H1 (cell line): ENCODE results near the gene MYBPC1. TPM values are rescaled to one million over a fixed set of nuclear protein-coding genes. Genes with fewer than 3 reads are reported as not detected.

Experiments
- EP300 ChIP-seq, 2 experiments: IDR thresholded peaks; 1 replicate in 1 of 2; 2 replicates in 1 of 2; pipeline ENCODE4 v1.6.1; 2011 to 2012; ENCODE audit warnings: low read depth in 2 of 2, low read length in 2 of 2, mild to moderate bottlenecking in 2 of 2, borderline replicate concordance in 1 of 2, inconsistent platforms in 1 of 2, moderate library complexity in 1 of 2
- HDAC6 ChIP-seq: IDR thresholded peaks from one replicate; pipeline ENCODE4 v1.7.1; 2012; ENCODE audit warnings: low read depth, mild to moderate bottlenecking, inconsistent platforms, low read length, moderate library complexity
- MAX ChIP-seq: IDR thresholded peaks from 2 replicates; pipeline ENCODE4 v1.6.1; 2012; ENCODE audit warnings: inconsistent platforms
- POU5F1 ChIP-seq: IDR thresholded peaks from 2 replicates; pipeline ENCODE4 v1.6.1; 2011; ENCODE audit warnings: low read depth, mild to moderate bottlenecking, low read length, moderate library complexity
- RNF2 ChIP-seq: fragments of 200-900, 300-1000 bp; sonication (generic); IDR thresholded peaks from 2 replicates; pipeline ENCODE4 v1.7.1; 2016; ENCODE audit warnings: borderline replicate concordance, low read depth, mild to moderate bottlenecking, antibody characterized with exemption, low read length; ENCODE audit not compliant: poor library complexity, severe bottlenecking; ENCODE audit errors: missing control alignments
- SP2 ChIP-seq: IDR thresholded peaks from 2 replicates; pipeline ENCODE4 v1.6.1; 2012; ENCODE audit warnings: mild to moderate bottlenecking, low read length, inconsistent platforms
- SRF ChIP-seq: IDR thresholded peaks from 2 replicates; pipeline ENCODE4 v1.6.1; 2011; ENCODE audit warnings: mild to moderate bottlenecking, low read depth, low read length, moderate library complexity
- ZNF274 ChIP-seq: IDR thresholded peaks from 2 replicates; pipeline ENCODE4 v1.7.0; 2012; ENCODE audit warnings: low read length, borderline replicate concordance; ENCODE audit errors: extremely low read depth
- polyA plus RNA-seq, 7 experiments: library from polyadenylated mRNA; depleted of rRNA in 3 of 7; stranded (reverse) in 5 of 7; unstranded in 2 of 7; fragments of >200 nt in 5 of 7; fragments of 200-250 nt in 2 of 7; gene quantifications; 1 replicate in 5 of 7; 2 replicates in 1 of 7; 4 replicates in 1 of 7; pipeline versions ENCODE4 v1.2.1 to v1.2.3, GENCODE V29; 2011 to 2013; ENCODE audit warnings: missing spikeins in 2 of 7, mixed read lengths in 2 of 7
- total RNA-seq: library from RNA; stranded (reverse); fragmentation: NEBNext Ultra II Directional; extraction: Animal tissue kit (Norgen Biotek cat#: 25700); gene quantifications from 2 replicates; pipeline ENCODE4 v1.2.1, GENCODE V29; 2021

MYBPC1 gene
- total and polyA plus RNA-seq, 2 of the 8 experiments (the other 6 are each of a cell fraction or from before 2014, with no cell fraction given): not detected

- TF ChIP-seq RNF2 (no peak), SP2 (no peak), ZNF274 (no peak), EP300 (IDR thresholded peaks at IDR 0.05; ENCODE audit: borderline replicate concordance in 1 of 2, low read depth in 2 of 2, low read length in 2 of 2) (no peak), HDAC6 (no peak), POU5F1 (no peak), SRF (no peak), MAX (no peak)
These were observed 77.1 kb downstream of the MYBPC1 start (continued) for GRCh38 chr12:101671833-101672232.
